Liver (tissue), 9 donors: ENCODE data around the gene KIF4A. TPM values are rescaled to one million over a fixed set of nuclear protein-coding genes. Genes with fewer than 3 reads are reported as not detected.

Experiments used
- DNase-seq: peaks from one replicate; pipeline ENCODE4 v3.0.0-alpha.2; 2017; ENCODE audit warnings: low spot score
- H3K27ac ChIP-seq, 2 donors: one replicate each; pipeline ENCODE4 v1.7.0; 2013; ENCODE audit warnings: inconsistent platforms in 2 of 2, low read length in 2 of 2, control low read depth in 1 of 2, low read depth in 1 of 2, mild to moderate bottlenecking in 1 of 2
- H3K27me3 ChIP-seq, 4 donors: one replicate each; pipeline versions ENCODE4 v1.6.1 to v1.7.0; 2013; ENCODE audit warnings: low read length in 3 of 4, inconsistent platforms in 1 of 4, mild to moderate bottlenecking in 1 of 4, moderate library complexity in 1 of 4; ENCODE audit not compliant: control insufficient read depth in 4 of 4, insufficient read depth in 4 of 4
- H3K36me3 ChIP-seq, 4 donors: one replicate each; pipeline versions ENCODE4 v1.6.1 to v1.7.0; 2013; ENCODE audit warnings: low read length in 3 of 4, mild to moderate bottlenecking in 3 of 4, low read depth in 1 of 4, moderate library complexity in 1 of 4; ENCODE audit not compliant: control insufficient read depth in 4 of 4, insufficient read depth in 3 of 4
- H3K4me1 ChIP-seq, 4 donors: one replicate each; pipeline versions ENCODE4 v1.6.1 to v1.7.0; 2013; ENCODE audit warnings: low read length in 3 of 4, mild to moderate bottlenecking in 3 of 4, moderate library complexity in 1 of 4; ENCODE audit not compliant: control insufficient read depth in 4 of 4, insufficient read depth in 4 of 4
- H3K4me3 ChIP-seq, 3 donors: one replicate each; pipeline versions ENCODE4 v1.6.1 to v1.7.0; 2013; ENCODE audit warnings: low read length in 3 of 3, control low read depth in 1 of 3, low read depth in 1 of 3, mild to moderate bottlenecking in 1 of 3
- H3K9ac ChIP-seq, 2 donors: one replicate each; pipeline ENCODE4 v1.7.0; 2013; ENCODE audit warnings: low read length in 2 of 2, mild to moderate bottlenecking in 2 of 2, moderate library complexity in 2 of 2, control low read depth in 1 of 2, low read depth in 1 of 2
- H3K9me3 ChIP-seq, 4 donors: one replicate each; pipeline versions ENCODE4 v1.6.1 to v1.7.0; 2013; ENCODE audit warnings: low read length in 3 of 4; ENCODE audit not compliant: control insufficient read depth in 4 of 4
- EGR1 ChIP-seq, 2 donors: IDR thresholded peaks; 2 replicates each; pipeline ENCODE4 v1.6.1; 2016 to 2018; ENCODE audit warnings: antibody characterized with exemption in 2 of 2, low read depth in 2 of 2
- FOXA1 ChIP-seq: IDR thresholded peaks from 2 replicates; pipeline ENCODE4 v1.6.1; 2016; ENCODE audit warnings: antibody characterized with exemption
- FOXA2 ChIP-seq: IDR thresholded peaks from 2 replicates; pipeline ENCODE4 v1.6.1; 2016; ENCODE audit warnings: antibody characterized with exemption
- GABPA ChIP-seq, 2 donors: IDR thresholded peaks in 1 of 2; conservative IDR thresholded peaks in 1 of 2; 2 replicates each; pipeline ENCODE4 v1.6.1; 2016; ENCODE audit warnings: antibody characterized with exemption in 2 of 2, mild to moderate bottlenecking in 1 of 2, moderate library complexity in 1 of 2
- HNF4A ChIP-seq, 2 donors: conservative IDR thresholded peaks; 2 replicates each; pipeline ENCODE4 v1.6.1; 2016; ENCODE audit warnings: antibody characterized with exemption in 2 of 2, mild to moderate bottlenecking in 2 of 2
- HNF4G ChIP-seq: IDR thresholded peaks from 2 replicates; pipeline ENCODE4 v1.6.1; 2016; ENCODE audit warnings: antibody characterized with exemption
- JUND ChIP-seq, 2 donors: IDR thresholded peaks; 2 replicates each; pipeline ENCODE4 v1.6.1; 2016; ENCODE audit warnings: antibody characterized with exemption in 2 of 2
- NR2F2 ChIP-seq: IDR thresholded peaks from 2 replicates; pipeline ENCODE4 v1.6.1; 2016; ENCODE audit warnings: antibody characterized with exemption
- RAD21 ChIP-seq, 2 donors: IDR thresholded peaks; 2 replicates each; pipeline ENCODE4 v1.6.1; 2016; ENCODE audit warnings: antibody characterized with exemption in 2 of 2, mild to moderate bottlenecking in 2 of 2
- RXRA ChIP-seq, 2 donors: IDR thresholded peaks; 2 replicates each; pipeline ENCODE4 v1.6.1; 2017 to 2018; ENCODE audit warnings: antibody characterized with exemption in 2 of 2, mild to moderate bottlenecking in 1 of 2
- SP1 ChIP-seq: IDR thresholded peaks from 2 replicates; pipeline ENCODE4 v1.6.1; 2018; ENCODE audit warnings: antibody characterized with exemption, mild to moderate bottlenecking
- TAF1 ChIP-seq: conservative IDR thresholded peaks from 2 replicates; pipeline ENCODE4 v1.6.1; 2016; ENCODE audit warnings: antibody characterized with exemption, mild to moderate bottlenecking
- YY1 ChIP-seq: IDR thresholded peaks from 2 replicates; pipeline ENCODE4 v1.6.1; 2016; ENCODE audit warnings: antibody characterized with exemption, mild to moderate bottlenecking
- WGBS: extraction: QIAGEN DNeasy Blood & Tissue Kit; methylation state at CpG from one replicate; pipeline ENCODE4 v1.1.7; 2013; 5-methylcytosine and 5-hydroxymethylcytosine counted together
- polyA plus RNA-seq, 2 donors: library from polyadenylated mRNA; stranded (reverse) in 1 of 2; unstranded in 1 of 2; fragments of 200-250 nt in 1 of 2; fragments of >200 nt in 1 of 2; fragmentation: Nextera tagmentation in 1 of 2; extraction: Ambion mirVana in 1 of 2; gene quantifications; one replicate each; pipeline versions ENCODE4 v1.2.1 to v1.2.3, GENCODE V29; 2013 to 2015
- total RNA-seq, 2 donors: library from RNA; depleted of rRNA; stranded (reverse); fragments of >200 nt; gene quantifications; one replicate each; pipeline ENCODE4 v1.2.3, GENCODE V29; 2014
- TF ChIP-seq, protein P1 (sequence below): IDR thresholded peaks from 2 replicates; pipeline ENCODE4 v1.6.1; 2016; ENCODE audit warnings: antibody characterized with exemption
- TF ChIP-seq, protein P2 (sequence below): IDR thresholded peaks from 2 replicates; pipeline ENCODE4 v1.6.1; 2016; ENCODE audit warnings: antibody characterized with exemption
- TF ChIP-seq, protein P3 (sequence below): IDR thresholded peaks from 2 replicates; pipeline ENCODE4 v1.6.1; 2016; ENCODE audit warnings: antibody characterized with exemption
- TF ChIP-seq, protein P4 (sequence below): IDR thresholded peaks from 2 replicates; pipeline ENCODE4 v1.6.1; 2016; ENCODE audit warnings: antibody characterized with exemption, mild to moderate bottlenecking
- TF ChIP-seq, protein P5 (sequence below): fragments of 150-350 bp; IDR thresholded peaks from 2 replicates; pipeline ENCODE4 v1.5.1; 2017; ENCODE audit warnings: improper control_type of control experiment, low read depth, low read length; ENCODE audit not compliant: missing input control
- donor health status: healthy.
- donor health status: healthy.
- donor health status: healthy.
- donor health status: healthy.
- donor health status: healthy.

KIF4A gene
- total and polyA plus RNA-seq, 4 donors, result under 0.01 to 17.3 (median 0.50) TPM

DNA sequence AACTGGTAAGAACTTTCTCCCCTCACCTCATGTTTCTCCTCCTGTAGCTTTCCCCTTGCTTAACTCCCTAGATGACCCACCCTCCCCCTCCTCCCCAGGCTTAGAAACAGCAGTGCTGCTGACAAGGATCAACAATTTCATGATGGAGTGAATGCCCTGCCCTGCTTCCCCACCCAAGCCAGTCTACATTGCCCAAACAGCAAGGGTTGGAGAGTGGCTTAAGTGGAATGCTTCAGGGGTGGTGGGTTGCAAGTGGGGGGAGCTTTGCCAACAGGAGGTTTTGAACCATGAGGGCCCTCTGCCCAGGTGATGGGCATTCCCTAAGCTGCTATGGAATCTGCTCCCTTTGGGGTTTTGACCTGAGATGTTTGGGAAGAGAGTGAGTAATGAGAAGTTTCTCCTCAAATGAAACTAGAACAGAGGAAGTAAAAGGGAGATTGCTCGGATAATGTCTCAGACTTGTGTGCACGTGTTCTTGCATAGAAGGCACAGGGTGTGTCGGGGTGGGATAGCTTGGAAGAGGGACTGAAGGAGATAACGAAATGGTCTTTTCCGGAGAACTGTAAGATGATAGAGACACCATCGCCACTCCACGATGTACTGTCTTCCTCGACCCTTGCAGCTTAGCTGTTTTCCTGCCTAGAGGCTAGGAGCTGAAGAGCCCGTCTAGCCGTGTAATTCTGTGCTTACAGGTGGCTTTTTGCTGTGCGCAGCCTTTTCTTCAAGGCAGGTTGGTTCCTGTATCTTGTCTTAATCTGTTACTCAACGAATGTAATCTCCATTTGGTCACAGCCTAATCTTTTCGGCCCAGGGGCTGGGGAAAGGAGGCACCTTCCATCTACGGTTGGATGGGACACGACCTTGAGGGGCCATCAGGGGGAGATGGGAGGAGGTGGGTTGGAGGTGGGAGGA lies 143.3 kb downstream of the KIF4A start (continued):
- TF ChIP-seq, protein P1, sequence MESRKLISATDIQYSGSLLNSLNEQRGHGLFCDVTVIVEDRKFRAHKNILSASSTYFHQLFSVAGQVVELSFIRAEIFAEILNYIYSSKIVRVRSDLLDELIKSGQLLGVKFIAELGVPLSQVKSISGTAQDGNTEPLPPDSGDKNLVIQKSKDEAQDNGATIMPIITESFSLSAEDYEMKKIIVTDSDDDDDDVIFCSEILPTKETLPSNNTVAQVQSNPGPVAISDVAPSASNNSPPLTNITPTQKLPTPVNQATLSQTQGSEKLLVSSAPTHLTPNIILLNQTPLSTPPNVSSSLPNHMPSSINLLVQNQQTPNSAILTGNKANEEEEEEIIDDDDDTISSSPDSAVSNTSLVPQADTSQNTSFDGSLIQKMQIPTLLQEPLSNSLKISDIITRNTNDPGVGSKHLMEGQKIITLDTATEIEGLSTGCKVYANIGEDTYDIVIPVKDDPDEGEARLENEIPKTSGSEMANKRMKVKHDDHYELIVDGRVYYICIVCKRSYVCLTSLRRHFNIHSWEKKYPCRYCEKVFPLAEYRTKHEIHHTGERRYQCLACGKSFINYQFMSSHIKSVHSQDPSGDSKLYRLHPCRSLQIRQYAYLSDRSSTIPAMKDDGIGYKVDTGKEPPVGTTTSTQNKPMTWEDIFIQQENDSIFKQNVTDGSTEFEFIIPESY, result no peak
- TF ChIP-seq, protein P2, sequence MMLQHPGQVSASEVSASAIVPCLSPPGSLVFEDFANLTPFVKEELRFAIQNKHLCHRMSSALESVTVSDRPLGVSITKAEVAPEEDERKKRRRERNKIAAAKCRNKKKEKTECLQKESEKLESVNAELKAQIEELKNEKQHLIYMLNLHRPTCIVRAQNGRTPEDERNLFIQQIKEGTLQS, result no peak
- TF ChIP-seq RXRA (IDR thresholded peaks at IDR 0.05) (no peak), FOXA2 (no peak)

DNA sequence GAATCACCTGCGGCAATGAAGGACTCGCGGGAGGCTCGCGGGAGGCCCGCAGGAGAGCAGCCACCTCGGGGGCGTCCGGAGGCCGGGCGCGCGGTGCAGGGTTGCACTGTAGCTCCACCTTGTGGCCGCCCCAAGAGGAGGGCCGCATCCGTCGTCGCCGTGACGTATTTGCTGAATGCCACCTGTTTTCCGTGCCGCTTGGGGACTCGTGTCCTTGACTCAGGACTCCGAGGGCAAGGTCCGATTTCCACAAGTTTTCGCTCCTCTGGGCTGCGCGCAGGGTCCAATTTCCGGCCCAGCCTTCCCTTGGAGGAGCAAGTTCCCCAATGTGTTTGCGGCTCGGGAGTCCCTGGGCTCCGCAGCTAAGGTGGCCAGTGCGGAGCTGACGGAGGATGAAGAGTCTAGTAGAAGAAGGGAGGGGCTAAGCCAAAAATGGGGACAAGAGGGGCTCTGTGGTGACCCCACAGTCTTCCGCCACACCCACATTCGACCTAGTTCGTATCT lies 144.0 kb downstream of the KIF4A start:
- H3K4me3 ChIP-seq, result peak overlapping the region; percentile 42 to 83 (median 67)
- no peaks in the 10 kb centered on the region for H3K27me3 ChIP-seq
- H3K4me1 ChIP-seq, result peaks cover 2 to 5% (median 3%) of the 10 kb centered on the region in 4 donors
- H3K9ac ChIP-seq, result peak overlapping the region; percentile 42 to 47
- under 1% methylated on average over 37 of the region's 37 CpGs for WGBS
- TF ChIP-seq JUND (IDR thresholded peaks at IDR 0.05), result no peak
- peak; percentile 67 for TF ChIP-seq HNF4G
- TF ChIP-seq NR2F2, result no peak
- no peak for TF ChIP-seq EGR1 (IDR thresholded peaks at IDR 0.05; ENCODE audit: low read depth in 2 of 2)
- TF ChIP-seq, protein P3, sequence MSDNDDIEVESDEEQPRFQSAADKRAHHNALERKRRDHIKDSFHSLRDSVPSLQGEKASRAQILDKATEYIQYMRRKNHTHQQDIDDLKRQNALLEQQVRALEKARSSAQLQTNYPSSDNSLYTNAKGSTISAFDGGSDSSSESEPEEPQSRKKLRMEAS, result peak; percentile 54
- TF ChIP-seq HNF4A (conservative IDR thresholded peaks at IDR 0.05), result peak; percentile 81 to 93
- TF ChIP-seq, protein P4, sequence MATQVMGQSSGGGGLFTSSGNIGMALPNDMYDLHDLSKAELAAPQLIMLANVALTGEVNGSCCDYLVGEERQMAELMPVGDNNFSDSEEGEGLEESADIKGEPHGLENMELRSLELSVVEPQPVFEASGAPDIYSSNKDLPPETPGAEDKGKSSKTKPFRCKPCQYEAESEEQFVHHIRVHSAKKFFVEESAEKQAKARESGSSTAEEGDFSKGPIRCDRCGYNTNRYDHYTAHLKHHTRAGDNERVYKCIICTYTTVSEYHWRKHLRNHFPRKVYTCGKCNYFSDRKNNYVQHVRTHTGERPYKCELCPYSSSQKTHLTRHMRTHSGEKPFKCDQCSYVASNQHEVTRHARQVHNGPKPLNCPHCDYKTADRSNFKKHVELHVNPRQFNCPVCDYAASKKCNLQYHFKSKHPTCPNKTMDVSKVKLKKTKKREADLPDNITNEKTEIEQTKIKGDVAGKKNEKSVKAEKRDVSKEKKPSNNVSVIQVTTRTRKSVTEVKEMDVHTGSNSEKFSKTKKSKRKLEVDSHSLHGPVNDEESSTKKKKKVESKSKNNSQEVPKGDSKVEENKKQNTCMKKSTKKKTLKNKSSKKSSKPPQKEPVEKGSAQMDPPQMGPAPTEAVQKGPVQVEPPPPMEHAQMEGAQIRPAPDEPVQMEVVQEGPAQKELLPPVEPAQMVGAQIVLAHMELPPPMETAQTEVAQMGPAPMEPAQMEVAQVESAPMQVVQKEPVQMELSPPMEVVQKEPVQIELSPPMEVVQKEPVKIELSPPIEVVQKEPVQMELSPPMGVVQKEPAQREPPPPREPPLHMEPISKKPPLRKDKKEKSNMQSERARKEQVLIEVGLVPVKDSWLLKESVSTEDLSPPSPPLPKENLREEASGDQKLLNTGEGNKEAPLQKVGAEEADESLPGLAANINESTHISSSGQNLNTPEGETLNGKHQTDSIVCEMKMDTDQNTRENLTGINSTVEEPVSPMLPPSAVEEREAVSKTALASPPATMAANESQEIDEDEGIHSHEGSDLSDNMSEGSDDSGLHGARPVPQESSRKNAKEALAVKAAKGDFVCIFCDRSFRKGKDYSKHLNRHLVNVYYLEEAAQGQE, result peak; percentile 28
- TF ChIP-seq, protein P5, sequence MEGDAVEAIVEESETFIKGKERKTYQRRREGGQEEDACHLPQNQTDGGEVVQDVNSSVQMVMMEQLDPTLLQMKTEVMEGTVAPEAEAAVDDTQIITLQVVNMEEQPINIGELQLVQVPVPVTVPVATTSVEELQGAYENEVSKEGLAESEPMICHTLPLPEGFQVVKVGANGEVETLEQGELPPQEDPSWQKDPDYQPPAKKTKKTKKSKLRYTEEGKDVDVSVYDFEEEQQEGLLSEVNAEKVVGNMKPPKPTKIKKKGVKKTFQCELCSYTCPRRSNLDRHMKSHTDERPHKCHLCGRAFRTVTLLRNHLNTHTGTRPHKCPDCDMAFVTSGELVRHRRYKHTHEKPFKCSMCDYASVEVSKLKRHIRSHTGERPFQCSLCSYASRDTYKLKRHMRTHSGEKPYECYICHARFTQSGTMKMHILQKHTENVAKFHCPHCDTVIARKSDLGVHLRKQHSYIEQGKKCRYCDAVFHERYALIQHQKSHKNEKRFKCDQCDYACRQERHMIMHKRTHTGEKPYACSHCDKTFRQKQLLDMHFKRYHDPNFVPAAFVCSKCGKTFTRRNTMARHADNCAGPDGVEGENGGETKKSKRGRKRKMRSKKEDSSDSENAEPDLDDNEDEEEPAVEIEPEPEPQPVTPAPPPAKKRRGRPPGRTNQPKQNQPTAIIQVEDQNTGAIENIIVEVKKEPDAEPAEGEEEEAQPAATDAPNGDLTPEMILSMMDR, result peak; percentile 60
- peak; percentile 64 to 74 for TF ChIP-seq RAD21 (IDR thresholded peaks at IDR 0.05)
- peak; percentile 69 for TF ChIP-seq SP1
- peak in 1 of 2 donors; percentile 47 for TF ChIP-seq RXRA (IDR thresholded peaks at IDR 0.05)
- TF ChIP-seq YY1, result no peak
- no peak for TF ChIP-seq FOXA1
- no peak for TF ChIP-seq TAF1
- TF ChIP-seq, protein P1, result no peak
- no peak for TF ChIP-seq GABPA (IDR thresholded peaks at IDR 0.05 in 1 of 2, conservative IDR thresholded peaks at IDR 0.05 in 1 of 2)
- H3K9me3 ChIP-seq, result no peaks in the 10 kb centered on the region
- peak; percentile 69 for DNase-seq
- H3K36me3 ChIP-seq, result no peaks in the 10 kb centered on the region
- peak overlapping the region; percentile 65 to 83 for H3K27ac ChIP-seq
